NCI-H2196 treated with DMSO at 0.1 percent for 48 hours (cell line): Measurements from ENCODE around the gene IL25.
"Not testable (repeated sequence)": the region's sequence is repeated elsewhere in the genome, so short reads cannot be mapped to it uniquely, and the experiment has no call there.

ENCODE experiments used
- DNase-seq: peaks from one replicate; lab custom pipeline; 2025; ENCODE audit not compliant: unreplicated experiment; lab: John Stamatoyannopoulos, UW

Gene IL25

DNA sequence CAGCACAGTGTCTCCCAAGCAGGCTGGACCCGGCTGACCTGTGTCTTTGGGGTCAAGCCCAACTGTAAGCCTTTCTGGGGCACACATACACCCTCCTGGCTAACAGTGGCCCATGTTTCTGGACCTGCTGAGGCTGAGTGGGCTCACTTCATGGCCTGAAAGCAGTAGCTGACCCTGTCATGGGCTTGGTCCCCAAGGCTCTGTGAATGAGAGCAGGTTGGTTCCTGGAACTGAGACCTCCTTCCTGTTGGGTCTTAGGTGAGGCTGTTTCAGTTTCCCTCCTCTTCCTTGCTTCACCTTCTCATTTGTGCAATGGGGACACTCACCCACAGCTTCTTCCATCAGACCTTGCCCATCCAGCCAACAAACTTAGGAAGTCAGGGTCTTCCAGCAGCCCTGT is 744 bp upstream of the IL25 start:
- no peak for DNase-seq

GRCh38 chr14:23373041-23373440 is 432 bp downstream of the IL25 start:
- no peak for DNase-seq

DNA sequence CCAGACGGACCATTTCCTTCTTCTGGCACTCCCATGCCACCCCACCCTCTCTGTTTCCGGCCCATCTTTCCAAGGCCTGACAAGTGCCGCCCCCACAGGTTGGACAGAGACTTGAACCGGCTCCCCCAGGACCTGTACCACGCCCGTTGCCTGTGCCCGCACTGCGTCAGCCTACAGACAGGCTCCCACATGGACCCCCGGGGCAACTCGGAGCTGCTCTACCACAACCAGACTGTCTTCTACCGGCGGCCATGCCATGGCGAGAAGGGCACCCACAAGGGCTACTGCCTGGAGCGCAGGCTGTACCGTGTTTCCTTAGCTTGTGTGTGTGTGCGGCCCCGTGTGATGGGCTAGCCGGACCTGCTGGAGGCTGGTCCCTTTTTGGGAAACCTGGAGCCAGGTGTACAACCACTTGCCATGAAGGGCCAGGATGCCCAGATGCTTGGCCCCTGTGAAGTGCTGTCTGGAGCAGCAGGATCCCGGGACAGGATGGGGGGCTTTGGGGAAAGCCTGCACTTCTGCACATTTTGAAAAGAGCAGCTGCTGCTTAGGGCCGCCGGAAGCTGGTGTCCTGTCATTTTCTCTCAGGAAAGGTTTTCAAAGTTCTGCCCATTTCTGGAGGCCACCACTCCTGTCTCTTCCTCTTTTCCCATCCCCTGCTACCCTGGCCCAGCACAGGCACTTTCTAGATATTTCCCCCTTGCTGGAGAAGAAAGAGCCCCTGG is 3.1 kb downstream of the IL25 start:
- no peak for DNase-seq

DNA sequence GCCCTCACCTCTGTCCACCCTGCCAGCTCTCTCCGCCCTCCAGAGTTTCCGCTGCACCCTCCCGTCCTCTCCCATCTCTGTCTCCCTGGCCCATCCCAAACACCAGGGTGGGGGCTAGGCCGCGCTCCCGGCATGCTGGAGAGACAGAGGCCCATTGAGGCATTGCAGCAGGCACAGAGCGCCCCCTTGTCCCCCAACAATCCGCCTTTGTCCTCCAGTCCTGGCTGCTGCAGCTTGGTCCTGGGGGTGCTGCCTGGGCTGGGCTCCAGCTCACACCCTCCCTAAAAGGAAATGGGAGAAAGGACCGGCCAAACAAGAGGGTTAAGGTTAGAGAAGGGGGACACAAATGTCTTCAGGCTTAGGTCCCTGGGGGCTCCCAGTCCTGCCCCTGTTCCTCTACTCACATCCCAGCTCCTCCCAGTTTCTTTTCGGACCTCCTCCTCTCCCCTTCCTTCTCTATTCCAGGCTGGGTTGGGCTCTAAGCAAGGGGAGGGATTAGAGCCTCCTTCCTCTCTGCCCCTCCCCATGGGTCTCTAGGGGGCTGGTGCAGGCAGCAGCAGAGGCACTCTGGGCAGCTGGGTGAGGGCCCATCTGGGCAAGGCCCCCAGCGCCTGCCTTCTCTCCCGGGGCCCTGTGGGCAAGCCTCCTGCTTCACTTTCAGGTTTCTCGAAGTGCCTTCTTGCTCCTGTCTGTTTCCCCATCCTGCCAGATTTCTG is 4.0 kb downstream of the IL25 start, which contains the start of gene CMTM5:
Gene CMTM5, plus strand, starts transcription at position 565 of the 716 bp plus-strand sequence. CDS start 206 bp downstream, outside the sequence.
- DNase-seq: no peak

GRCh38 chr14:23377198-23377550 is 4.6 kb downstream of the IL25 start:
- DNase-seq: no peak

GRCh38 chr14:23377573-23378563 is 5.3 kb downstream of the IL25 start:
- DNase-seq: no peak

- DNase-seq: no peak
These were observed 6.1 kb downstream of the IL25 start for GRCh38 chr14:23378612-23379220.

DNA sequence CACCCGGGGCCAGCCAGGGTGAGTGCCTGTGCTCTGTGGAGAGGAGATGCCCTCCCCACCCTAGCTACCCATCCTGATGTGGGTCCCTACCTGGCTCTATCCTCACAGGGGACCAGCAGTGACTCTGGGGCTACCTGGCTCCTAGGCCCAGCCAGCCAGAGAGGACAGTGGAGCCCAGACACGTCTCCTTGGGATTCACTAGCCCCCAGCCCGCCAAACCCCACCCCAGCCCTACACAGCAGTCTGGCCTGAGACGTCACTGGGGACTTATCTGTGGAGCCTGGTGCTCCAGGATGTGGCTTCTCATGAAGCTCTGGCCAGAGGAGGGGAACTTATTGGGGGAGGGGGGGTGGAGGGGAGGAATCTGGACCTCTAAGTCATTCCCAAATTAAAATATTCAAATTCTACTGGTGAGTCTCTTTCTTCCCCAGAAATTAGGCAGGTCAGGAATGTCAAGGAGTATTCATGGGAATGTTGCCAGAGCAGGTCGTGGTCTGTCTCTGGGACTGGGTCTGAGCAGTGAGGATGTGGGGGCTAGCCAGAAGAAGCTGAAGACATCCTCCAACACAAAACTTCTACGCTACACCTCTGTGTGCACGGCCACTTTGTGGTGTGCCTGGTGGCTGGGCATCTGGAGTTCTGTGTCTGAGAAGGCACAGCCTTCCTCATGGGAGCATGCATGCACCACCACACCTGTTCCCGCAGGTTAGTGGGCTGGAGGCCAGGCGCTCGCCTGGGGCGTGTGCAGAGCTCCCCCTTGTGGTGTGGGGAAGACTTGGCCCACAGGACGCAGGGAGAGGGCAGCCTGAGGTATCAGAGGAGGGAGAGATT is 7.0 kb downstream of the IL25 start:
- DNase-seq: peak; percentile 40

GRCh38 chr14:23380197-23380914 is 7.7 kb downstream of the IL25 start:
- DNase-seq: no peak

DNA sequence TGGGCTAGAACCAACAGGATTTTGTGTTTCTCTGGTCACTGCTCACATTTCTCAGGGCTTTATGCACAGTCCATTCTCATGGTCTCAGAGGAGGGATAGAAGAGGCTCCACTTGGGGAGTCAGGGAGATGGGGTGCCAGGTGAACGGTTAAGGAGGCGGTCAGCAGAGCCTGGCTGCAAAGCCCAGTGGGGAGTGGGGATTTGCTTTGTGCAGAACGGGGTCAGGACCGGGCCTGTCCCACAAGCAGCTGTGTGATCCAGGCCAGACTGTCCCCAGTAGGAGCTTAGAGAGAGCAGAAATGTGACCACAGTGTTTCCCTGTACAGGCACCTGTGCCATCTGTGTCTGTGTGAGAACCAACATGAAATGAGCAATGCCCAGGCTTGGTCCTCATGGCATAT is 8.4 kb downstream of the IL25 start:
- DNase-seq: no peak

DNA sequence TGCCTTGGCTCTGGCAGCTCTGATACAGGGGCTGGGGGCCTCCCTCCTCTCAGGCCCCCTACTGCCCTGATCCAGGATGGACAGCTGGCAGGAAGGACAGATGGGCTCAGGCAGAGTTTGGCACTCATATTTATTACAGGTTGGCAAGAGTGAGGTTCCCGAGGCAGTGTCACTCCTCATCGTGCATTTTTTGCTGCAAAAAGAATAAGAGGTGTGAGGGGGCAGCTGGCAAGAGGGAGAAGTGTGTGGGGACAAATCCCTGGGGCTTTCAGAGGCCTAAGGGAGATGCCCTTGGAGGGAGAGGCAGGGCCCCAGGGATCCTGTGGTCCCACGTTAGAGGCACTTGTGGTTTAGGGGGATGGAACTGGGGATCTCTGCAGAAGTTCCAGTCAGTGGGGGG is 9.3 kb downstream of the IL25 start:
- DNase-seq: peak; percentile 85

DNA sequence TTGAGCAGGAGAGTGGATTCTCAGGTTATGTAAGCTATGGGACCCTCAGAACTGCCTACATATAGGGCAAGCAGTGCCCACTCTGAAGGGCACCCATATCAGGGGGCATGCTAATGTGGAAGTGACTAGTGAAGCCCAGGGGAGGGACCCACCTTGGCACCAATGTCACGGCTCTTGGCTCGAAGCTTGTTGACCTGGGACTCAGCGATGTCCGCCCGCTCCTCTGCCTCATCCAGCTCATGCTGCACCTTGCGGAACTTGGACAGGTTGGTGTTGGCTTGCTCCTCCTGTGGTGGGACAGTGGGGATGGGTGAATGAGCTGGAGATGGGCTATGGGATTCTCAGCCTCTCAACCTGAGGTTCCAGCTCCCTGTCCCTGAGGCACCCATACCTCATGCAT is 9.7 kb downstream of the IL25 start:
- DNase-seq: no peak

DNA sequence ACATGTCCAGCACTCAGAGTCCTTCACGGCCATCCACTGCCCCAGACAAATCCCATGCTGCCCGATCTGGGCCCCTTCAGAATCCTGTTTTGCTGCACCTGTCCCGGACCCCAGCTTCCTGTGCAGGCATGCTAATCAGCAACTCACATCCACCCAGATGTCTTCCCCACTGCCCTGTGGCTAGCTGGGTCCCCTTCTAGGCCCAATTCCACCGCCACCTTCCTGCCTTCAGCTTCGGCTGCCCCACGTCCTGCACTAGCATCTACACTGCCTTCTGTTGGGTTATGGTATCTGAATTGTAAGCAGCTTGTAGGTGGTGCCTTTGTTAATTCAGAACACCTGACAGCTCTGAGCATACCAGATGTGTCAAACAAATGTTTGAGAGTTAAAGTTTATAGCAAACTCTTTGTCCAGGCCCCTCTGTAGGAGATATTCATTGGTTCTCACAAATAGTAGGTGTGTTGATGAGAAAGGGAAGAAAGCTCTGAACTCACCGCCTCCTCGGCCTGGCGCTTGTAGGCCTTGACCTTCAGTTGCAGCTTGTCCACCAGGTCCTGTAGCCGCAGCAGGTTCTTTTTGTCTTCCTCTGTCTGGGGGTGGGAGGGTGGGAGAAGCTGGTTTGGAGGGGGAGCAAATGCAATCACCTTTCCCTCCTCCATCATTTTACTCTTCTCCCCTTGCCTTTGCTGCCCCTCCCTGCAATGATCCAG is 10.3 kb downstream of the IL25 start:
- no peak for DNase-seq

DNA sequence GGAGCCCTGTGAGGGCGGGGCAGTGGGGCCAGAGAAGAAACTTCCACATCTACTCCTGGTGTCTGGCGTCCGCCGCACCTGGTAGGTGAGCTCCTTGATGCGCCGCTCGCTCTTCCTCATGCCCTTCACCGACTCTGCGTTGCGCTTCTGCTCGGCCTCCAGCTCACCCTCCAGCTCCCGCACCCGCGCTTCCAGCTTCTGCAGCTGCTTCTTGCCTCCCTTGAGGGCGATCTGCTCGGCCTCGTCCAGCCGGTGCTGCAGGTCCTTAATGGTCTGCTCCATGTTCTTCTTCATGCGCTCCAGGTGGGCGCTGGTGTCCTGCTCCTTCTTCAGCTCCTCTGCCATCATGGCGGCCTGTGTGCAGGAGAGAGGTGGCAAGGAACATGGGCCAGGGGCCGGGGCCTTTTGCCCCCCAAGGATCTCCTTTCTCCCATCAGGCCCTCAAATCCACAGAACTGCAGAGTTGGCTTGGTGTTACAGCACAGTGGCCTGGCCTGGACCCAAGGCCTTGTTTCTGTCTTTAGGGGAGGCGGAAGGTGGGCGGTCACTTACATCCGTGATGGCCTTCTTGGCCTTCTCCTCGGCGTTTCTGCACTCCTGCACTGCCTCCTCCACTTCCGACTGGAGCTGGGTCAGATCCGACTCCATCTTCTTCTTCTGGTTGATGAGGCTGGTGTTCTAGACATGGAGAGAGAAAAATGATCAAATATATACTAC is 11.9 kb downstream of the IL25 start:
- no peak for DNase-seq

- no peak for DNase-seq
These were observed 12.6 kb downstream of the IL25 start for GRCh38 chr14:23385244-23385641.

DNA sequence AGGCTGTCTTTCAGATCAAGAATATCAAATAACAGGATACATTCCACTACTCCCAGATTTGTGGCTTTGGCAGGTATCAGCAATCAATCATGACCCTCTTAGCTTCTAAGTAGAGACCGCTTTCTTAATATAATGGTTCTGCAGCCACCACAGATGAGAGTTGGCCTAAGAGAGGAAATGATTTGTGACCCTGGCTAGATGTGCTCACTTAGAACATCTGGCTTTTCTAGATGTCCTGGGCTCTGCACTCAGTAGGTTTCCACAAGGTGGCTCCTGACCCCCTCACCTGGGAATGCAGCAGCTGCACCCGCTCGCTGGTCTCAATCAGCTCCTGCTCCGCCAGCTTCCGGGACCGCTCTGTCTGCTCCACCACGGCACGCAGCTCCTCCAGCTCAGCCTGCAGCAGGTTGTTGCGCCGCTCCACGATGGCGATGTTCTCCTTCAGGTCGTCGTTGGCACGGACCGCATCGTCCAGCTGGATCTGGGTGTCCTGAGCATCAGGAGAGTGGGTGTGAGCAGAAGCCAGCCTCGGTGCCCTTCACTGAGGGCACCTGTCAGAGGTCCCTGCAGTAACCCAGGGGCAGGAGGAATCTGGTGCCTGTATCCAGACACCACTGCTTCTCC is 13.1 kb downstream of the IL25 start:
- no peak for DNase-seq

DNA sequence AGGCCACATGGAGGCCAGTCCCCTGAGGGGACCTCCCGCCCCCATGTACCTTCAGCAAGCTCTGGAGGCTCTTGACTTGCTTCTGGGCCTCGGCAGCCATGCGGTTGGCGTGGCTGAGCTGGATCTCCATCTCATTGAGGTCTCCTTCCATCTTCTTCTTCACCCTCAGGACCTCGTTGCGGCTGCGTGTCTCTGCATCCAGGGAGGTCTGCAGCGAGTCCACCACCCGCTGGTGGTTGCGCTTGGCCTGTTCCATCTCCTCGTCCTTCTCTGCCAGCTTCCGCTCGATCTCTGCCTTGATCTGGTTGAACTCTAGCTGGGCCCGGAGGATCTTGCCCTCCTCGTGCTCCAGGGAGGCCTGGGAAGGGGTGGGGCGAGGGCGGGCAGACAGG is 13.7 kb downstream of the IL25 start:
- not testable (repeated sequence) for DNase-seq

- no peak for DNase-seq
These were observed 14.4 kb downstream of the IL25 start for GRCh38 chr14:23386999-23387398.
